GM12891 (cell line): ENCODE measurements around the gene USP46.

Experiments
- PAX5 ChIP-seq: IDR thresholded peaks from 2 replicates; pipeline ENCODE4 v1.6.1; 2011; ENCODE audit warnings: low read length, moderate library complexity, mild to moderate bottlenecking; ENCODE audit not compliant: insufficient read depth, severe bottlenecking
- POLR2A ChIP-seq: IDR thresholded peaks from 2 replicates; pipeline ENCODE4 v1.6.1; 2011; ENCODE audit warnings: low read depth, low read length, control low read depth
- POLR2AphosphoS5 ChIP-seq: IDR thresholded peaks from 2 replicates; pipeline ENCODE4 v1.6.1; 2011; ENCODE audit warnings: low read depth, low read length, control low read depth
- POU2F2 ChIP-seq: IDR thresholded peaks from 2 replicates; pipeline ENCODE4 v1.6.1; 2011; ENCODE audit warnings: low read depth, mild to moderate bottlenecking, control low read depth, low read length, moderate library complexity
- SPI1 ChIP-seq: IDR thresholded peaks from 2 replicates; pipeline ENCODE4 v1.6.1; 2011; ENCODE audit warnings: low read depth, low read length, control low read depth
- TAF1 ChIP-seq: IDR thresholded peaks from 2 replicates; pipeline ENCODE4 v1.6.1; 2011; ENCODE audit warnings: low read depth, low read length, control low read depth

GRCh38 chr4:52633846-52634245 lies 25.3 kb downstream of the USP46 start:
- TF ChIP-seq POLR2AphosphoS5 (no peak), POLR2A (no peak), TAF1 (no peak), PAX5 (no peak), POU2F2 (no peak), SPI1 (no peak)
